H1 (cell line): ENCODE results near the gene MAN2A1. TPM values are rescaled to one million over a fixed set of nuclear protein-coding genes. Genes with fewer than 3 reads are reported as not detected.
"Not testable (repeated sequence)": the region's sequence is repeated elsewhere in the genome, so short reads cannot be mapped to it uniquely, and the experiment has no call there.

ENCODE experiments used
- CTCF ChIA-PET: fragments of 300-600 bp; sonication (Branson Sonifier 250); formaldehyde crosslinking; loops from one replicate; lab custom pipeline; 2021; ENCODE audit not compliant: partially characterized antibody; lab: Charles Lee
- POLR2A ChIA-PET: fragments of 300-600 bp; sonication (Branson Sonifier 250); formaldehyde crosslinking; loops from one replicate; lab custom pipeline; 2021; ENCODE audit warnings: inconsistent platforms; ENCODE audit not compliant: partially characterized antibody; lab: Charles Lee
- DNase-seq, 2 experiments: peaks; one replicate each; pipeline versions ENCODE4 v3.0.0 to v3.0.0-alpha.2; 2010 to 2022; ENCODE audit warnings: low spot score in 2 of 2, low read depth in 1 of 2, mixed read lengths in 1 of 2
- FAIRE-seq: peaks from 2 replicates; lab custom pipeline; 2011; peaks lifted over from hg19 to GRCh38; lab: Jason Lieb, UNC
- H2AFZ ChIP-seq: 2 replicates; pipeline ENCODE4 v1.8.1; 2012; ENCODE audit warnings: low read length, inconsistent platforms
- H2AK5ac ChIP-seq: 2 replicates; pipeline ENCODE4 v1.6.1; 2013; ENCODE audit warnings: low read depth, low read length
- H2BK120ac ChIP-seq: replicated peaks from 2 replicates; pipeline ENCODE3; 2013; ENCODE audit warnings: low read depth, low read length, inconsistent platforms
- H2BK12ac ChIP-seq: 2 replicates; pipeline ENCODE4 v1.6.1; 2013; ENCODE audit warnings: low read depth, low read length
- H2BK15ac ChIP-seq: 2 replicates; pipeline ENCODE4 v1.6.1; 2013; ENCODE audit warnings: low read length
- H2BK20ac ChIP-seq: 2 replicates; pipeline ENCODE4 v1.6.1; 2013; ENCODE audit warnings: low read length
- H2BK5ac ChIP-seq: 2 replicates; pipeline ENCODE4 v1.6.1; 2013; ENCODE audit warnings: low read depth, low read length
- H3K14ac ChIP-seq: 2 replicates; pipeline ENCODE4 v1.6.1; 2013; ENCODE audit warnings: inconsistent platforms; ENCODE audit not compliant: insufficient read length
- H3K18ac ChIP-seq: 2 replicates; pipeline ENCODE4 v1.6.1; 2013; ENCODE audit warnings: low read length; ENCODE audit errors: extremely low read depth
- H3K23ac ChIP-seq: 2 replicates; pipeline ENCODE4 v1.6.1; 2013; ENCODE audit warnings: inconsistent platforms; ENCODE audit not compliant: insufficient read length
- H3K23me2 ChIP-seq: 2 replicates; pipeline ENCODE4 v1.6.1; 2013; ENCODE audit warnings: low read depth, low read length
- H3K27ac ChIP-seq: 2 replicates; pipeline ENCODE4 v1.6.1; 2011; ENCODE audit warnings: low read depth, low read length, inconsistent platforms
- H3K27me3 ChIP-seq, 4 experiments: replicated peaks in 1 of 4; 1 replicate in 1 of 4; 2 replicates in 3 of 4; pipeline versions ENCODE4 v1.6.1 to v1.8.1; 2011 to 2013; ENCODE audit warnings: low read length in 3 of 4, mild to moderate bottlenecking in 3 of 4, inconsistent platforms in 2 of 4, mixed read lengths in 2 of 4, moderate library complexity in 1 of 4; ENCODE audit not compliant: control insufficient read depth in 3 of 4, insufficient read depth in 3 of 4; ENCODE audit errors: extremely low read depth in 1 of 4
- H3K36me3 ChIP-seq, 4 experiments: 2 replicates each; pipeline versions ENCODE4 v1.6.1 to v1.8.1; 2011 to 2013; ENCODE audit warnings: mild to moderate bottlenecking in 4 of 4, low read length in 3 of 4, moderate library complexity in 2 of 4, control low read depth in 1 of 4, inconsistent platforms in 1 of 4; ENCODE audit not compliant: insufficient read depth in 4 of 4, control insufficient read depth in 2 of 4
- H3K4ac ChIP-seq: replicated peaks from 2 replicates; pipeline ENCODE3; 2013; ENCODE audit warnings: low read length, low read depth, mixed read lengths, inconsistent platforms; ENCODE audit not compliant: insufficient read length
- H3K4me1 ChIP-seq, 4 experiments: replicated peaks in 1 of 4; 1 replicate in 1 of 4; 2 replicates in 3 of 4; pipeline versions ENCODE4 v1.6.1 to v1.8.1; 2011 to 2013; ENCODE audit warnings: low read length in 3 of 4, inconsistent platforms in 2 of 4, mixed read lengths in 1 of 4; ENCODE audit not compliant: insufficient read depth in 4 of 4, control insufficient read depth in 3 of 4
- H3K4me2 ChIP-seq, 2 experiments: 2 replicates each; pipeline versions ENCODE4 v1.6.1 to v1.8.1; 2011 to 2013; ENCODE audit warnings: low read depth in 2 of 2, low read length in 2 of 2, control low read depth in 1 of 2, inconsistent platforms in 1 of 2, mild to moderate bottlenecking in 1 of 2; ENCODE audit not compliant: insufficient read depth in 1 of 2
- H3K4me3 ChIP-seq, 4 experiments: fragments of 200-600, 300-600 bp in 1 of 4; sonication (generic), shearing (Covaris generic), sonication (Bioruptor Twin) in 1 of 4; 2 replicates each; pipeline versions ENCODE4 v1.5.1 to v1.8.1; 2011 to 2016; ENCODE audit warnings: low read length in 4 of 4, low read depth in 3 of 4, control low read depth in 2 of 4, inconsistent platforms in 2 of 4, mild to moderate bottlenecking in 2 of 4, mixed read lengths in 1 of 4, moderate library complexity in 1 of 4; ENCODE audit not compliant: insufficient read depth in 2 of 4; ENCODE audit errors: extremely low read depth in 1 of 4
- H3K56ac ChIP-seq: replicated peaks from 2 replicates; pipeline ENCODE3; 2013; ENCODE audit warnings: low read depth, mild to moderate bottlenecking, mixed read lengths, low read length, inconsistent platforms; ENCODE audit not compliant: insufficient read length
- H3K79me1 ChIP-seq: 2 replicates; pipeline ENCODE4 v1.6.1; 2013; ENCODE audit warnings: low read depth, low read length, control low read depth
- H3K79me2 ChIP-seq, 2 experiments: 2 replicates each; pipeline versions ENCODE4 v1.6.1 to v1.8.1; 2012 to 2013; ENCODE audit warnings: low read length in 2 of 2, mild to moderate bottlenecking in 2 of 2, inconsistent platforms in 1 of 2; ENCODE audit not compliant: insufficient read depth in 2 of 2, control insufficient read depth in 1 of 2
- H3K9ac ChIP-seq, 4 experiments: replicated peaks in 1 of 4; 1 replicate in 1 of 4; 2 replicates in 3 of 4; pipeline versions ENCODE4 v1.6.1 to v1.8.1; 2011 to 2013; ENCODE audit warnings: low read depth in 3 of 4, low read length in 3 of 4, control low read depth in 2 of 4, mild to moderate bottlenecking in 2 of 4, moderate library complexity in 2 of 4, inconsistent platforms in 1 of 4; ENCODE audit errors: extremely low read depth in 1 of 4
- H3K9me3 ChIP-seq, 2 experiments: 2 replicates each; pipeline versions ENCODE4 v1.6.1 to v1.8.1; 2012 to 2013; ENCODE audit warnings: mild to moderate bottlenecking in 2 of 2, moderate library complexity in 2 of 2, control low read depth in 1 of 2, inconsistent platforms in 1 of 2, low read depth in 1 of 2, low read length in 1 of 2, mixed read lengths in 1 of 2; ENCODE audit not compliant: insufficient read depth in 2 of 2
- H4K20me1 ChIP-seq, 2 experiments: replicated peaks in 1 of 2; 2 replicates each; pipeline versions ENCODE3 to v1.8.1; 2011 to 2013; ENCODE audit warnings: inconsistent platforms in 2 of 2, low read length in 2 of 2, mild to moderate bottlenecking in 1 of 2; ENCODE audit not compliant: insufficient read depth in 2 of 2, control insufficient read depth in 1 of 2
- H4K5ac ChIP-seq: 2 replicates; pipeline ENCODE4 v1.6.1; 2013; ENCODE audit warnings: low read length, low read depth, mixed read lengths, inconsistent platforms; ENCODE audit not compliant: insufficient read length
- H4K8ac ChIP-seq: 2 replicates; pipeline ENCODE4 v1.8.0; 2013; ENCODE audit warnings: mild to moderate bottlenecking, moderate library complexity, low read length, inconsistent platforms; ENCODE audit not compliant: insufficient read depth; ENCODE audit errors: extremely low read depth
- H4K91ac ChIP-seq: replicated peaks from 2 replicates; pipeline ENCODE3; 2013; ENCODE audit warnings: low read length, mixed read lengths, inconsistent platforms; ENCODE audit not compliant: insufficient read length
- WGBS, 2 experiments: shearing (Covaris generic) in 1 of 2; methylation state at CpG; one replicate each; pipeline versions ENCODE4 v1.1.6 to v1.1.7; 2013 to 2015; ENCODE audit warnings: low lambda C conversion rate in 2 of 2, mixed read lengths in 2 of 2, inconsistent platforms in 1 of 2, low coverage in 1 of 2, missing lambda C conversion rate in 1 of 2; ENCODE audit not compliant: insufficient replicate concordance in 2 of 2, insufficient coverage in 1 of 2, insufficient read length in 1 of 2; ENCODE audit errors: extremely low coverage in 1 of 2, missing lambda C conversion rate in 1 of 2; 5-methylcytosine and 5-hydroxymethylcytosine counted together
- polyA plus RNA-seq, 7 experiments: library from polyadenylated mRNA; depleted of rRNA in 3 of 7; stranded (reverse) in 5 of 7; unstranded in 2 of 7; fragments of >200 nt in 5 of 7; fragments of 200-250 nt in 2 of 7; gene quantifications; 1 replicate in 5 of 7; 2 replicates in 1 of 7; 4 replicates in 1 of 7; pipeline versions ENCODE4 v1.2.1 to v1.2.3, GENCODE V29; 2011 to 2013; ENCODE audit warnings: missing spikeins in 2 of 7, mixed read lengths in 2 of 7
- total RNA-seq: library from RNA; stranded (reverse); fragmentation: NEBNext Ultra II Directional; extraction: Animal tissue kit (Norgen Biotek cat#: 25700); gene quantifications from 2 replicates; pipeline ENCODE4 v1.2.1, GENCODE V29; 2021

The MAN2A1 gene
- total and polyA plus RNA-seq, 2 of the 8 experiments (the other 6 are each of a cell fraction or from before 2014, with no cell fraction given), result 29.1 to 102 TPM

DNA sequence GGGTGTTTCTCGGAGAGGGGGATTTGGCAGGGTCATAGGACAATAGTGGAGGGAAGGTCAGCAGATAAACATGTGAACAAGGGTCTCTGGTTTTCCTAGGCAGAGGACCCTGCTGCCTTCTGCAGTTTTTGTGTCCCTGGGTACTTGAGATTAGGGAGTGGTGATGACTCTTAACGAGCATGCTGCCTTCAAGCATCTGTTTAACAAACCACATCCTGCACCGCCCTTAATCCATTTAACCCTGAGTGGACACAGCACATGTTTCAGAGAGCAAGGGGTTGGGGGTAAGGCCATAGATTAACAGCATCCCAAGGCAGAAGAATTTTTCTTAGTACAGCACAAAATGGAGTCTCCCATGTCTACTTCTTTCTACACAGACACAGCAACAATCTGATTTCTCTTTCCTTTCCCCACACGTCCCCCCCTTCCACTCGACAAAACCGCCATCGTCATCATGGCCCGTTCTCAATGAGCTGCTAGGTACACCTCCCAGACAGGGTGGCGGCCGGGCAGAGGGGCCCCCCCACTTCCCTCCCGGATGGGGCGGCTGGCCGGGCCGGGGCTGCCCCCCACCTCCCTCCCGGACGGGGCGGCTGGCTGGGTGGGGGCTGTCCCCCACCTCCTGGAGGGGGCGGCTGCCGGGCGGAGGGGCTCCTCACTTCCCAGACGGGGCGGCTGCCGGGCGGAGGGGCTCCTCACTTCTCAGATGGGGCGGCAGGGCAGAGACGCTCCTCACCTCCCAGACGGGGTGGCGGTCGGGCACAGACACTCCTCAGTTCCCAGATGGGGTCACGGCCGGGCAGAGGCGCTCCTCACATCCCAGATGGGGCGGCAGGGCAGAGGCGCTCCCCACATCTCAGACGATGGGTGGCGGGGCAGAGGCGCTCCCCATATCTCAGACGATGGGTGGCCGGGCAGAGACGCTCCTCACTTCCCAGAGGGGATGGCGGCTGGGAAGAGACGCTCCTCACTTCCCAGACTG, 142.8 kb downstream of the MAN2A1 start:
- H2AFZ ChIP-seq, H3K4me3 ChIP-seq, H4K91ac ChIP-seq, H2BK120ac ChIP-seq, H3K79me1 ChIP-seq, H3K27ac ChIP-seq, H3K79me2 ChIP-seq, H2BK5ac ChIP-seq, H3K4me2 ChIP-seq, H3K23me2 ChIP-seq, H3K27me3 ChIP-seq, H3K9ac ChIP-seq, H3K23ac ChIP-seq, H4K5ac ChIP-seq, H2BK12ac ChIP-seq, H4K20me1 ChIP-seq, H3K18ac ChIP-seq, H3K4ac ChIP-seq, CTCF ChIA-PET, H3K56ac ChIP-seq, H3K14ac ChIP-seq, FAIRE-seq, H4K8ac ChIP-seq, H2BK20ac ChIP-seq, H2AK5ac ChIP-seq, POLR2A ChIA-PET, H2BK15ac ChIP-seq, DNase-seq: not testable (repeated sequence)
- H3K36me3 ChIP-seq, result peaks cover 2 to 31% (median 15%) of the 10 kb centered on the region in 4 experiments; a peak in 6 of 8 replicates
- H3K4me1 ChIP-seq, result peaks cover 0 to 10% (median 8%) of the 10 kb centered on the region in 4 experiments; a peak in 4 of 7 replicates
- whole genome bisulfite sequencing, 2 experiments, result 97% methylated on average over 18 of the region's 42 CpGs; no CpG with 5 or more reads in 1 of the 2 experiments
- peaks cover 0 to 13% of the 10 kb centered on the region in 2 experiments; a peak in 2 of 4 replicates for H3K9me3 ChIP-seq
